GM19467 (cell line): Measurements from ENCODE around the gene CHN2.
"Not testable (repeated sequence)": the region's sequence is repeated elsewhere in the genome, so short reads cannot be mapped to it uniquely, and the experiment has no call there.

ENCODE experiments used
- ATAC-seq: cut with Tn5 transposase; IDR thresholded peaks from one replicate; pipeline ENCODE4 v1.9.1; 2021; ENCODE audit warnings: mild to moderate bottlenecking, moderate library complexity; ENCODE audit not compliant: unreplicated experiment

CHN2 gene

GRCh38 chr7:29254591-29254990 is 60.0 kb downstream of the CHN2 start:
- ATAC-seq, result no peak

- no peak for ATAC-seq
Measured at GRCh38 chr7:29255199-29255878, 60.8 kb downstream of the CHN2 start.

GRCh38 chr7:29255906-29256692 is 61.5 kb downstream of the CHN2 start:
- no peak for ATAC-seq

GRCh38 chr7:29256693-29257002 is 62.1 kb downstream of the CHN2 start:
- ATAC-seq, result no peak

- no peak for ATAC-seq
Measured at GRCh38 chr7:29258951-29259350, 64.4 kb downstream of the CHN2 start.

GRCh38 chr7:29262191-29262917 is 67.8 kb downstream of the CHN2 start:
- ATAC-seq, result no peak

- ATAC-seq, result not testable (repeated sequence)
Measured at GRCh38 chr7:29263601-29264207, 69.1 kb downstream of the CHN2 start.

- ATAC-seq, result no peak
Measured at GRCh38 chr7:29265208-29265923, 70.8 kb downstream of the CHN2 start.

GRCh38 chr7:29269935-29270334 is 75.4 kb downstream of the CHN2 start:
- no peak for ATAC-seq

GRCh38 chr7:29270594-29271318 is 76.2 kb downstream of the CHN2 start:
- ATAC-seq, result no peak

GRCh38 chr7:29271319-29271658 is 76.7 kb downstream of the CHN2 start:
- no peak for ATAC-seq

- no peak for ATAC-seq
Measured at GRCh38 chr7:29272057-29272456, 77.5 kb downstream of the CHN2 start.

- no peak for ATAC-seq
Measured at GRCh38 chr7:29274146-29275017, 79.8 kb downstream of the CHN2 start.

- ATAC-seq, result no peak
Measured at GRCh38 chr7:29275018-29275318, 80.4 kb downstream of the CHN2 start.

GRCh38 chr7:29275493-29275892 is 80.9 kb downstream of the CHN2 start:
- ATAC-seq, result no peak

GRCh38 chr7:29276199-29276598 is 81.6 kb downstream of the CHN2 start:
- ATAC-seq, result no peak

- no peak for ATAC-seq
Measured at GRCh38 chr7:29276806-29277205, 82.2 kb downstream of the CHN2 start.

- no peak for ATAC-seq
Measured at GRCh38 chr7:29277436-29278215, 83.1 kb downstream of the CHN2 start.
